Kasumi-1 (cell line): ENCODE data around the gene CHST1.

ENCODE experiments used
- DNase-seq, 2 experiments: peaks; one replicate each; lab custom pipeline; 2025; lab: John Stamatoyannopoulos, UW

CHST1 gene

GRCh38 chr11:45659818-45660160 lies 5.6 kb downstream of the CHST1 start:
- DNase-seq, result no peak

- DNase-seq, result no peak
Observed at GRCh38 chr11:45659031-45659817, 6.2 kb downstream of the CHST1 start.

GRCh38 chr11:45658292-45658991 lies 7.0 kb downstream of the CHST1 start:
- DNase-seq, result no peak

GRCh38 chr11:45657496-45658260 lies 7.7 kb downstream of the CHST1 start:
- no peak for DNase-seq

- no peak for DNase-seq
Observed at GRCh38 chr11:45655831-45656230, 9.6 kb downstream of the CHST1 start.

GRCh38 chr11:45655347-45655756 lies 10.1 kb downstream of the CHST1 start:
- peak; percentile 50 to 76 for DNase-seq

- no peak for DNase-seq
Observed at GRCh38 chr11:45655012-45655283, 10.5 kb downstream of the CHST1 start.

- no peak for DNase-seq
Observed at GRCh38 chr11:45654231-45655011, 11.0 kb downstream of the CHST1 start.

- no peak for DNase-seq
Observed at GRCh38 chr11:45653277-45653676, 12.1 kb downstream of the CHST1 start.

- no peak for DNase-seq
Observed at GRCh38 chr11:45652781-45653180, 12.6 kb downstream of the CHST1 start.

- DNase-seq, result no peak
Observed at GRCh38 chr11:45651841-45652749, 13.3 kb downstream of the CHST1 start.

GRCh38 chr11:45651156-45651555 lies 14.3 kb downstream of the CHST1 start:
- no peak for DNase-seq

- no peak for DNase-seq
Observed at GRCh38 chr11:45650166-45651095, 15.0 kb downstream of the CHST1 start.

GRCh38 chr11:45649544-45650165 lies 15.8 kb downstream of the CHST1 start:
- DNase-seq, result no peak

- no peak for DNase-seq
Observed at GRCh38 chr11:45648931-45649330, 16.5 kb downstream of the CHST1 start.

- no peak for DNase-seq
Observed at GRCh38 chr11:45647786-45648185, 17.6 kb downstream of the CHST1 start.

- no peak for DNase-seq
Observed at GRCh38 chr11:45647329-45647728, 18.1 kb downstream of the CHST1 start.

- DNase-seq, result peak in 1 of 2 experiments; percentile 1
Observed at GRCh38 chr11:45646275-45646927, 19.0 kb downstream of the CHST1 start.
